ENCODE data around the gene RRAGA.
"Not testable (repeated sequence)": the region's sequence is repeated elsewhere in the genome, so short reads cannot be mapped to it uniquely, and the experiment has no call there.

The RRAGA gene, protein sequence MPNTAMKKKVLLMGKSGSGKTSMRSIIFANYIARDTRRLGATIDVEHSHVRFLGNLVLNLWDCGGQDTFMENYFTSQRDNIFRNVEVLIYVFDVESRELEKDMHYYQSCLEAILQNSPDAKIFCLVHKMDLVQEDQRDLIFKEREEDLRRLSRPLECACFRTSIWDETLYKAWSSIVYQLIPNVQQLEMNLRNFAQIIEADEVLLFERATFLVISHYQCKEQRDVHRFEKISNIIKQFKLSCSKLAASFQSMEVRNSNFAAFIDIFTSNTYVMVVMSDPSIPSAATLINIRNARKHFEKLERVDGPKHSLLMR

DNA sequence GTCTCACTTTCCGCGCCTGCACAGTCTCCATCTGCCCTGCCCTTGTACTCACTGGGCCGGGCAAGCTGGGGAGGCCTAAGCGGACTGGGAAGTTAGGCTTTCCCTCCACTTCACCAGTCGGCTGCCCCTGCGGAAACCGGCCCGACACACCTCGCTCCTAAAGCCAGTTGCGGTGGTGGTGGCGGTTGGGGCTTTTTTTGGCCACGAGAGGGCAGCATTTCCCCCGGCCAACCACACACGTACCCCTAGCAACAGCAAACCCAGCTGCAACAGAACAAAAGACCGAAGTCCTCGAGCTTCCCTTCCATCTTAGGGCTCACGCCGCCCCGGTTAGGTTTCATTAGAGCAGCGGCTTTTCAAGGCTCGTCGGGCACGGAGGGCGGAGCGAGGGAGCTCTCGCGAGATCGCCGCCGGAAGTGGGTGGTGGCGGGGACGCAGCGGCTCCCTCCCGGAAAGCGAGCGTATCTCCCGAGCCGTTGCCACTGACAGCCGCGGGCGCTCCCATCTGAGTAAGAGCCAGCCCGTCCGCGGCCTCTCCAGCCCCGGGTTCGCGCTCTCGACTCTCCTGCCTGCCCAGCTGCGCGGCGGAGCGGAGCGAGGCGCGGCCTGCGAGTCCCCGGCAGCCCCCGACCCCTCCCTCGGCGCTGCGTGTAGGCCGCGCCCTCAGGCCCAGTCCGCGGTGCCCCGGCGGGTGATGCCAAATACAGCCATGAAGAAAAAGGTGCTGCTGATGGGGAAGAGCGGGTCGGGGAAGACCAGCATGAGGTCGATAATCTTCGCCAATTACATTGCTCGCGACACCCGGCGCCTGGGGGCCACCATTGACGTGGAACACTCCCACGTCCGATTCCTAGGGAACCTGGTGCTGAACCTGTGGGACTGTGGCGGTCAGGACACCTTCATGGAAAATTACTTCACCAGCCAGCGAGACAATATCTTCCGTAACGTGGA is at the start of gene RRAGA:
RRAGA (plus strand) TSS at position 462 of the 951 bp plus-strand sequence; CDS start at position 695, 233 bp downstream.
- DNase-seq (ENCODE audit: low read depth), result peak; percentile 91

DNA sequence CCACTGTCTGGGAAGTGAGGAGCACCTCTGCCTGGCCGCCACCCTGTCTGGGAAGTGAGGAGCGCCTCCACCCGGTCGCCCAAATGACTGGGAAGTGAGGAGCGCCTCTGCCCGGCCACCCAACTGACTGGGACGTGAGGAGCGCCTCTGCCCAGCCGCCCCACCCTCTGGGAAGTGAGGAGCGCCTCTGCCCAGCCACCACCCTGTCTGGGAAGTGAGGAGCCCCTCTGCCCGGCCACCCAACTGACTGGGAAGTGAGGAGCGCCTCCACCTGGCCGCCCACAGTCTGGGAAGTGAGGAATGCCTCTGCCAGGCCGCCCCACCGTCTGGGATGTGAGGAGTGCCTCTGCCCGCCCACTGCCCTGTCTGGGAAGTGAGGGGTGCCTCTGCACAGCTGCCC is 49.1 kb upstream of the RRAGA start:
- DNase-seq (ENCODE audit: low read depth), result no peak

DNA sequence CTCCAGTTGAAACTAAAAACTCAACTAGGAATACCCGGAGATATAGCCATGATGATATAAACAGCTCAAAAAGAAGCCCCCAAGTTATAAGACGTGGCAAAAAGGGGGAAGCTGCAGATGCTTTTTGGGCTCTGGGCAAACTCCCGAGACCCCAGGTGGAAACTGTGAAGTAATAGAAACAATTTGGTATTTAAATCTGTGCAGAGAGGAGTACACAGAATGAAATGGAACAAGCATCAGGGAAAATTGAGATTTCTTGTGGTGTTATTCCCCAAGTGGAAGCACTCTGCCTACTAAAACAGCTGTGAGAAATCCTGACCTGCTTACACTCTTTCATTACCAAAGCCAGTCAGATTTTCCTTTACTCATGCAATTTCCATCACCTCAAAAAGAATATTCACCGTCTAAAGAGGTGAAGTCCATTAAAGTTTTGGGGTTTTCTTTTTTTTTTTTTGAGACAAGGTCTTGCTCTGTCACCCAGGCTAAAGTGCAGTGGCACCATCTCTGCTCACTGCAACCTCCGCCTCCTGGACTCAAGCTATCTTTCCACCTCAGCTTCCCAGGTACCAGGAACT is 39.7 kb upstream of the RRAGA start:
- no peak for DNase-seq (ENCODE audit: low read depth)

DNA sequence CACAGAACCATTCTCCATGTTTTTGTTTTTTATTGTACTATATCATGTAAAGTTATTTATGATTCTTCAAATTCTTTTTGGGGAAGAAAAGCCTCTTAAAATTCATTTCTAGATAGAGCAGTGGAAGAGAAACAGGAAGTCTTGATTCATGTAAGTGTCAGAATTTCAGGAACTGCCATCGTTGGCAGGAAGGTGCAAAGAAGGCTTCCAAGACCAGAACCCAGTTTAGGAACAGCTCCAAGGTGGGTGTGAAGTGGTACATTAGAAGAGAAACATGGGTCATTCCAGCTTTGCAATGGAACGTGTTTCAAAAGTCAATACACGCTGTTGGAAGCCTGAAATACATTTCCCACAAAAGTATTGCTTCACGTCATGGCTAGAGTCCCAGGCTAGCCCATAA is 31.0 kb upstream of the RRAGA start:
- DNase-seq (ENCODE audit: low read depth), result no peak

DNA sequence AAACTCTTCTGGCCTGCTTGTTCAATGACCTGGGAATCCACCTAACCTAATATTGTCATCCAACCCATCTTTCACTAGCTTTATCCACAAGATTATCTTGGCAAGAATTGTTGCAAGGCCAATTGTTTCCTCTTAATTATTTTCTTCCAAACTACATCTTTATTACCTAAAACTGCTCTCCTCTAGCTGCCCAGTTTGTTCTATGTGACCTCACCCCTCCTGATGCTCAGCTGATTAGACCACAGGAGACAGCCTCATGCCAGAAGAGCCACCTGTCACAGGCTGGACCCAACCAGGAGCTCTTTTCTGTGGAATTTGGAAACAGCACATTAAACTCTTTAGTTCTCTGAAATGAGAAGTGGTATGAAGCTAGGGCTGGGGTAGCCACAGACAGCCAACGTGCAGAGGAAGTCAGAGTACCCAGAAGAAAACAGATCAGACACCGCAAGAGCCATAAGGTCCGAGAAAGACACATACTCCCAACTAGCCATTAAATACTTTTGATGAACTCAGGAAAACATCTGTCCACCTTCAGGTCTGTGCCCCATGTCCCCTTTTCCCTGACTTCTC is 28.3 kb upstream of the RRAGA start:
- DNase-seq (ENCODE audit: low read depth), result no peak

DNA sequence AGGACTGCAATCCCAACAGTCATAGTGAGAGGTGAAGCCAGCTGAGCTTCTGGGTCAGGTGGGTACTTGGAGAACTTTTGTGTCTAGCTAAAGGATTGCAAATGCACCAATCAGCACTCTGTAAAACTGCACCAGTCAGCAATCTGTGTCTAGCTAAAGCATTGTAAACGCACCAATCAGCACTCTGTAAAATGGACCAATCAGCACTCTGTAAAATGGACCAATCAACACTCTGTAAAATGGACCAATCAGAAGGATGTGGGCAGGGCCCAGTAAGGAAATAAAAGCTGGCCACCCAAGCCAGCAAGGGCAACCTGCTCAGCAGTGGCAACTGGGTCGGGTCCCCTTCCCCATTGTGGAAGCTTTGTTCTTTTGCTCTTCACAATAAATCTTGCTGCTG is 27.6 kb upstream of the RRAGA start:
- not testable (repeated sequence) for DNase-seq (ENCODE audit: low read depth)

DNA sequence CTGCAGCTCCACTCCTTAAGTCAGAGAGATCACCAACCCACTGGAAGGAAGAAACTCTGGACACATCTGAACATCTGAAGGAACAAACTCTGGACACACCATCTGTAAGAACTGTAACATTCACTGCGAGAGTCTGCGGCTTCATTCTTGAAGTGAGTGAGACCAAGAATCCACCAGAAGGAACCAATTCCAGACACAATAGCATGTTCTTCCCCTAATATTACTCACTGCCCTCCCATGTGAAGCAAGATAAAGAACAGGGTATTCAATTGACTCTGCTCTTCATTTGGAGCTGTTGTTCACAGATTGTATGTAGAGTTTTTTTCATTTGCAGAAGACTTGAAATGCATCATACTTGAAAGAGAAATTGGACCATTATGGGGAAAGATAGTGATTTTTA is 27.0 kb upstream of the RRAGA start:
- DNase-seq (ENCODE audit: low read depth), result no peak

DNA sequence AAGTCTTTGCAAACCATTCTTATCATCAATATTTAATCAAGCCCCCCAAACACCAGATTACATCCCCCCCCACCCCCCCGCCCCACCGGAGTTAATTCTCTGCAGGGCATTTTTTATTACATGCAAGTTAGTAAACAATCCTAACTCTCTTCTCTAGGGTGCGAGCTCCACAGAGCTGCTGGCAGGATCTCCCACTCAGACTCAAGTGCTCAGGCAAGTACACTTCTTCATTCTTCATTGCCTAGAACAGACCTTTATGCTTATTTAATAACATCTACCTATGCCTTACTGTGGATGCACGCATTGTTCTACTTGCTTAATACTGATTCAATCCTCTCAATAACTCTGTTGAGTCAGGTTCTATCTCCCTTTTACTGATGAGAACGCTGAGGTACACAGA is 26.1 kb upstream of the RRAGA start:
- no peak for DNase-seq (ENCODE audit: low read depth)

DNA sequence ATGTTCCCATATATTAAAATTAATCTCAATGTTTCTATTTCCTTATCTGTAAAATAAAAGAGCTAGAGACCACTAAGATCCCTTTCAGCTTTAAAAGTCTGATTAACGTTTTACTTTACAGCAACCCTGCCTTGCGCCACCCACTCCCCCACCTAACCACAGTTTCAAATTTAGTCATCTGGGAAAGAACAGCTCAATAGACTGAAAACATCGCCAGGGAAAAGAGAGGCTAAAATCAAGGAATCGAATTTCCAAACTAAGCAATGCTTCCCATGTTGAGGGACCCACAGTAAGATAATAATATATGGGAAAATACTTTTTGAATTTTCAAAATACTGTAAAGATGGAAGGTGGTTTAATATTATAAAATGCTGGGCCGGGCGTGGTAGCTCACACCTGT is 22.9 kb upstream of the RRAGA start:
- no peak for DNase-seq (ENCODE audit: low read depth)

DNA sequence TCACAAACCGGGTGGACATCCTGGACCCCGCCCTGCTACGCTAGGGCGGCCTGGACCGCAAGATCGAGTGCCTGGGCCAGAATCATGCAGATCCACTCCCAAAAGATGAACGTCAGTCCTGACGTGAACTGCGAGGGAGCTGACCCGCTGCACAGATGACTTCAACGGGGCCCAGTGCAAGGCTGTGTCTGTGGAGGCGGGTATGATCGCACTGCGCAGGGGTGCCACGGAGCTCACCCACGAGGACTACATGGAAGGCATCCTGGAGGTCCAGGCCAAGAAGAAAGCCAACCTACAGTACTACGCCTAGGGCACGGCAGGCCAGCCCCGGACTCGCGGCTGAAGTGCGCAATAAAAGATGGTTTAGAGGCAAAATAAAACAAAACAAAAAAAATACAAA is 21.4 kb upstream of the RRAGA start:
- no peak for DNase-seq (ENCODE audit: low read depth)

DNA sequence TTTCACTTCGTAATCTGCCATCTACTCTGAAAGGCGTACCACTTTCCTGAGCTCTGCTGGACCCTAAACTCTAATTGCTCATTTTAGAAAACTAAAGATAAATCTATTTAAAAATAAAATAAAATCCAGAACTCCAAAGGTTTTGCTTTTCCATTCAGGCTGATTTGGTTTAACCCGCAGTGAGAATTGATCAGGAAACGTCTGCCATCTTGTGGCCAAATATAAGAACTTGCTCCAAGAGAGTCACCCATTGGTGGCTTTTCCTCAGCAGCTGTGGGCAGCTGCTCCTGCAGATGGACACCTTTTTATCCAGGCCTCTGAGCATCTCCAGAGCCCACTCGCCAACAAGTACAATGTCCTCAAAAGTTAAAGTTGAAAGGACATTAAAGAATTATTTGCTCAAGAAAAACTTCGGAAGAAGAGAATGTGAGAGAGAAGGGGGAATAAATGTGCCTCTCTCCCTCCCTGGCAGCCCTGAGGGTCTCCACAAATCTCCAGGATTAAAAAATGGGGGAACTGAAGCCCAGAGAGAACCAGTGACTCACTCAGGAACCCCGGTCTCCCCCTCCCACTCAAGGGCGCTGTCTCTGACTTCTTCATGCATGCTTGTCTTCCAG is 20.3 kb upstream of the RRAGA start:
- DNase-seq (ENCODE audit: low read depth), result no peak

DNA sequence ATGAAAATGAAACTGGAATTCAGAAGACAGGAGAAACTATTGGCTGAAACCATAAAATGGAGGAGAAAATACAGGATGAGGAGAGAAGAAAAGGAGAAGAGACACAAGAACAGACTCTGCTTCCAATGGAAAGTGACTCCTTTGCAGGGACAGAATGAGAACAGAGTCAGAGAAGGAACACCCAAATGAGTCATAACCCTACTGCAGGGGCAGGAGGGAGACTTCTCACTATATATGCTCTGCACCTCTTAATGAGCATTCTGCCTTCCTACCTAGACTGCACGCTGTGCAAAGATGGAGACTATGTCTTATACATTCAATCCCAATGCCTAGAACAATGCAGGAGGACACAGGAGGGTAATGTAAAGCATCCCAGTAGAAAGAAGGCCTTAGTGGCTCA is 18.3 kb upstream of the RRAGA start:
- no peak for DNase-seq (ENCODE audit: low read depth)

DNA sequence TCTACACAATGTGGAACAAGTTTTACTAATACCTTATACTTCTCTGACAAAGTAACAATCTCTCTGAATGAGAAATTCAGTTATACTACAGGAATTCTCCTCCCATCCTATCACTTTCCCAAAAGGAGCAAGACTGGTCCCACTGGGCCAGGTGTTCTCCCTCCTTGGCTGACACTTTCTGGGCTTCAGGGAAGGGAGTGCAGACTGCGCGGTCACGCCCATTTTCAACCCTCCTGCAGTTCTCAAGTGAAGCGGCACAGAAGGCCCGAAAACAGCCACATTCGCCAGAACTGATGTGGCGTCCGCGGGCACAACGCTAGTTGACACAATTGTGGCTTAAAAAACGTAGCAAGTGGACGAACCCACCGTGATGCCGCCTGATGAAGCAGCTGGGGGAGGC is 16.8 kb upstream of the RRAGA start:
- no peak for DNase-seq (ENCODE audit: low read depth)

DNA sequence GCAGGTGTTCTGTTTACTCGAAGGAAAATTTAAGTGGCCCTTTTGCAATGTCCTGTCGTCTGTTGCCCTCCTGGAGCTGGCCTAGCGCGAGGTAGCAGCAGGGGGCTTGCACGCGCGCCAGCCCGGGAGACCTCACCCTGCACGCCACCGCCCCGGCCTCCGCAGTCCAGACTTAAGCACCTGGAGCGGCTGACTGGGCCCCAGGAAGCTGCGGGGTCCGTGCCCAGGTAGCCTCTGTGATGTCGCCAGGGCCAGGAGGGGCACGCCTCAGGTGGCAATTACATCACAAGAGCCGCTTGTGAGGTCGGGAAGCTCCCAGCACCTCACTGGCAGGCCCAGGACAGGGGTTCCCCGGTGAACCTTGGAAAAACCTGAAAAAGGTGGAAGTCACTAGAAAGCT is 16.2 kb upstream of the RRAGA start, which contains the start of gene SAXO1:
SAXO1 (minus strand) TSS at position 195 of the 400 bp plus-strand sequence. CDS start 301 bp downstream, outside the sequence.
- no peak for DNase-seq (ENCODE audit: low read depth)

DNA sequence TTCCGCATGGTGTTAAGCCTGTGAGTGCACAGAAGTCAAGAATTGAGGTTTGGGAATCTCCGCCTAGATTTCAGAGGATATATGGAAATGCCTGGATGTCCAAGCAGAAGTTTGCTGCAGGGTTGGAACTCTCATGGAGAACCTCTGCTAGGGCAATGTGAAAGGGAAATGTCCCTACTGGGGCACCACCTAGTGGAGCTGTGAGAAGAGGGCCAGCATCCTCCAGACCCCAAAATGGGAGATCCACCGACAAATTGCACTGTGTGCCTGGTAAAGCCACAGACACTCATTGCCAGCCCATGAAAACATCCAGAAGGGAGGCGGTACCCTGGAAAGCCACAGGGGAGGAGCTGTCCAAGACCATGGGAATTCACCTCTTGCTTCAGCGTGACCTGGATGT is 12.6 kb upstream of the RRAGA start:
- DNase-seq (ENCODE audit: low read depth), result no peak

DNA sequence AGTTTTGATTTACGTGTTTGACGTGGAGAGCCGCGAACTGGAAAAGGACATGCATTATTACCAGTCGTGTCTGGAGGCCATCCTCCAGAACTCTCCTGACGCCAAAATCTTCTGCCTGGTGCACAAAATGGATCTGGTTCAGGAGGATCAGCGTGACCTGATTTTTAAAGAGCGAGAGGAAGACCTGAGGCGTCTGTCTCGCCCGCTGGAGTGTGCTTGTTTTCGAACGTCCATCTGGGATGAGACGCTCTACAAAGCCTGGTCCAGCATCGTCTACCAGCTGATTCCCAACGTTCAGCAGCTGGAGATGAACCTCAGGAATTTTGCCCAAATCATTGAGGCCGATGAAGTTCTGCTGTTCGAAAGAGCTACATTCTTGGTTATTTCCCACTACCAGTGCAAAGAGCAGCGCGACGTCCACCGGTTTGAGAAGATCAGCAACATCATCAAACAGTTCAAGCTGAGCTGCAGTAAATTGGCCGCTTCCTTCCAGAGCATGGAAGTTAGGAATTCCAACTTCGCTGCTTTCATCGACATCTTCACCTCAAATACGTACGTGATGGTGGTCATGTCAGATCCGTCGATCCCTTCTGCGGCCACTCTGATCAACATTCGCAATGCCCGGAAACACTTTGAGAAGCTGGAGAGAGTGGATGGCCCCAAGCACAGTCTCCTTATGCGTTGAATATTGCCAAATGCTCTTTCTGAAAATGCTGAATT is 850 bp downstream of the RRAGA start:
- DNase-seq (ENCODE audit: low read depth), result no peak

DNA sequence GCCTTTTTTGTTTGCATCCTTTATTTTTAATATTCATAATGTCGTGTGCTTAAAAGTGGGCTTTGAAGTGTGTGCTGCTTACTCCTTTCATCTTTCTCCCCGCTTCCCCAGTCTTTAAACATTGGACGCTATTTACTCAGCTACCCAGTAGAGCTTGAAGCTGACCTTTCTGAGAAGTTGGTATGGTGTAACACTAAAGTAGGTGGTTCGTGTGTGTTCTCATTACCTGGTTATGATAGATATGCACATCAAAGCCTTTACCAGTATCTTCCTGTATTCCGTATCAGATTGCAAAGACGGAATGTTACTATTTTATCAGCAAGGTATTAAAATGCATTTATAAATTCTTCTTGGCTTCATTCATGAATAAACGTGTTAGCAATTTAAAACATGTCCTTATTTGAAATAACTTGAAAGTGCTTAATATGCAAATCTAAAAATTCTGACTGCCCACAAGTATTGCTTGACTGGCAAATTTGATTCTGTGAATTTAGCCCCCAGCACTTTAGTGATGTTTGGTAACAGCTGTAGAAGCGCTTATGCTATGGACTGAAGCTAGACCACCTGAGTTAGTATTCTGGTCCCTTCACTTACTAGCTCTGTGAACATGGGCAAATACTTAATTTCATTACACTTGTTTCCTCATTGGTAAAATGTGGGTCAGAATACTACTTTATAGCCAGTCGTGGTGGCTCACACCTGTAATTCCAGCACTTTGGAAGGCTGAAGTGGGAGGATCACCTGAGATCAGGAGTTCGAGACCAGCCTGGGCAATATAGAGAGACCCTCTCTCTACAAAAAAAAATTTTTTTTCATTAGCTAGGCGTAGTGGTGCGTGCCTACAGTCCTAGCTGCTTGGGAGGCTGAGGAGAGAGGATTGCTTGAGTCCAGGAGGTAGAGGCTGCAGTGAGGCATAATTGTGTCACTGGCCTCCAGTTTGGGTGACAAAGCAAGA is 1.7 kb downstream of the RRAGA start:
- no peak for DNase-seq (ENCODE audit: low read depth)

DNA sequence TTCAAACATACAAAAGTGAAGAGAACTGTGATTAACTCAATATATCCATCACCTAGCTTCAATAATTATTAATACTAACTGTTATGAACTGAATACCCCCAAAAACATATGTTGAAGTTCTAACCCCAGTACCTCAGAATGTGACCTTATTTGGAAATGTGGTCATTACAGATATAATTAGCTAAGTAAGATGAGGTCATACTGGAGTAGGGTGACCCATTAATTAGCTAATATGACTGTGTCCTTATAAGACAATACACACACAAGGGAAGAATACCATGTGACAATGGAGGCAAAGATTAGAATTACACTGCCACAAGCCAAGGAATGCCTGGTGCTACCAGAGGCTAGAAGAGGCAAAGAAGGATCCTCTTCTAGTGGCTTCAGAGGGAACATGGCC is 7.8 kb downstream of the RRAGA start:
- DNase-seq (ENCODE audit: low read depth), result no peak

DNA sequence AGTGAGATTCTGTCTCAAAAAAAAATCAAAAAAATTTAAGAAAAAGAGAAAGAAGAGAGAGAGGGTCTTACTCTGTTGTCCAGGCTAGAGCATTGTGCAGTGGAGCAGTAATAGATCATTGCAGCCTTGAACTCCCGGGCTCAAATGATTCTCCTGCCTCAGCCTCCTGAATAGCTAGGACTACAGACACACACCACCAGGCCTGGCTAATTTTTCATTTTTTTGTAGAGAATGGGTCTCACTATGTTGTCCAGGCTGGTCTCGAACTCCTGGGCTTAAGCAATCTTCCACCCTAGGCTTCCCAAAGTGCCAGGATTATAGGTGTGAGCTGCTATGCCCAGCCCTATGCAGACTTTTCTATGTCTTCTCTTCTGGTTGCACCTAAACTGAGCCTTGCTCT is 25.0 kb downstream of the RRAGA start:
- DNase-seq (ENCODE audit: low read depth), result no peak

DNA sequence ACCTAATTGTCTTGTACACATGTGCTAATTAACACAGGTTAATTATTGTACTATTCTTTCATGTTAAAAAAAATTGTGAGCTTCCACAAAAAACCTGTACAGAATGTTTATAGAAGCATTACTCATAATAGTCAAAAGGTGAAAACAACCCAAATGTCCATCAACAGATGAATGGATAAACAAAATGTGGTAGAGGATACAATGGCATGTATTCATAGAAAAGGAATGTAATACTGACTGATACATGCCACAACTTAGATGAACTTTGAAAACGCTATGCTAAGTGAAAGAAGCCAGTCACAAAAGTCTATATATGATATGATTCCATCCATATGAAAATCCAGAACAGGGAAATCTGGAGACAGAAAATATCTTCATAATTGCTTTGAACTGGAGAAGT is 25.6 kb downstream of the RRAGA start:
- no peak for DNase-seq (ENCODE audit: low read depth)
